Adrenal gland (tissue), 12 donors: Measurements from ENCODE around the gene INKA1. TPM values are rescaled to one million over a fixed set of nuclear protein-coding genes. Genes with fewer than 3 reads are reported as not detected.
A peak's percentile ranks its signal among the peaks of the same experiment; 100 is the strongest.
"Not testable (repeated sequence)": the region's sequence is repeated elsewhere in the genome, so short reads cannot be mapped to it uniquely, and the experiment has no call there.

Experiments used
- DNase-seq, 7 donors: peaks; one replicate each; pipeline ENCODE4 v3.0.0-alpha.2; 2019 to 2020
- H3K27ac ChIP-seq, 5 donors: fragments of 200-600 bp; sonication (generic) in 4 of 5; 1 replicate in 3 of 5; 2 replicates in 2 of 5; pipeline versions ENCODE4 v1.5.1 to v1.8.0; 2016 to 2020; ENCODE audit warnings: mild to moderate bottlenecking in 1 of 5
- H3K27me3 ChIP-seq: fragments of 200-600 bp; 2 replicates; pipeline ENCODE4 v1.8.0; 2021
- H3K36me3 ChIP-seq, 2 donors: fragments of 200-600 bp; replicated peaks in 1 of 2; 1 replicate in 1 of 2; 2 replicates in 1 of 2; pipeline versions ENCODE4 v1.5.1 to v1.8.0; 2018 to 2022
- H3K4me1 ChIP-seq, 2 donors: fragments of 200-600 bp; replicated peaks in 1 of 2; 1 replicate in 1 of 2; 2 replicates in 1 of 2; pipeline versions ENCODE4 v1.5.1 to v1.8.0; 2018 to 2021
- H3K4me3 ChIP-seq, 4 donors: fragments of 200-600 bp; sonication (generic) in 3 of 4; one replicate each; pipeline ENCODE4 v1.5.1; 2016 to 2018
- H3K9me3 ChIP-seq, 3 donors: fragments of 200-600 bp; sonication (generic) in 1 of 3; replicated peaks in 1 of 3; 1 replicate in 2 of 3; 2 replicates in 1 of 3; pipeline versions ENCODE4 v1.5.1 to v1.8.0; 2016 to 2021
- CTCF ChIP-seq, 6 experiments: fragments of 450-650 bp in 4 of 6; fragments of 200-600 bp in 2 of 6; sonication (generic) in 1 of 6; IDR thresholded peaks; 1 replicate in 5 of 6; 2 replicates in 1 of 6; pipeline versions ENCODE4 v1.5.1 to v1.8.0; 2016 to 2021; ENCODE audit warnings: antibody characterized with exemption in 6 of 6, mild to moderate bottlenecking in 2 of 6, moderate library complexity in 1 of 6
- POLR2A ChIP-seq, 2 donors: fragments of 450-650 bp; IDR thresholded peaks; one replicate each; pipeline ENCODE4 v1.6.1; 2017; ENCODE audit warnings: antibody characterized with exemption in 2 of 2, mild to moderate bottlenecking in 2 of 2, moderate library complexity in 1 of 2
- WGBS, 4 donors: extraction: QIAGEN DNeasy Blood & Tissue Kit in 2 of 4; methylation state at CpG; one replicate each; pipeline versions ENCODE4 v1.1.5 to v1.1.7; 2013 to 2017; 5-methylcytosine and 5-hydroxymethylcytosine counted together
- intact Hi-C, 2 donors: fragments of 100-400 bp; cut with DNase I; formaldehyde crosslinking; loops; one replicate each; pipeline versions ENCODE4 v1.14.1 to v1.15.0; 2022 to 2023
- polyA plus RNA-seq, 3 donors: library from polyadenylated mRNA; stranded (reverse); fragments of 200-250 nt in 2 of 3; fragments of 350-450 nt in 1 of 3; fragmentation: Illumina TruSeq in 1 of 3; extraction: RNeasy Lipid Tissue Mini Kit (QIAGEN cat#74804) in 1 of 3; gene quantifications; one replicate each; pipeline ENCODE4 v1.2.3, GENCODE V29; 2013 to 2014
- total RNA-seq, 9 donors: library from RNA; depleted of rRNA in 4 of 9; stranded (reverse); fragments of >200 nt in 4 of 9; fragments of 120-200 nt in 1 of 9; fragmentation: NEBNext Ultra II Directional in 1 of 9; extraction: Animal tissue kit (Norgen Biotek cat#: 25700) in 1 of 9; gene quantifications; one replicate each; pipeline versions ENCODE4 v1.1.0 to v1.2.4, GENCODE V29; 2013 to 2023
- donor health status: healthy with polysubstance abuse.
- donor health status: Bipolar disorder and iron deficiency.
- donor health status: DM: yes; HTN: yes; CAD: no.
- donor health status: DM: no; HTN: no; CAD: no.
- donor health status: DM: no; HTN: no; CAD: no.
- donor health status: DM: yes; HTN: yes; CAD: no.

Gene INKA1
- total and polyA plus RNA-seq, 12 donors, result 0.35 to 15.2 (median 3.4) TPM

GRCh38 chr3:49775538-49775937, 27.5 kb upstream of the INKA1 start:
- Histone ChIP-seq H3K9me3 (no peaks in the 10 kb centered on the region), H3K27ac (no peak overlapping the region), H3K36me3 (peaks cover 0 to 4% of the 10 kb centered on the region in 2 donors), H3K4me1 (peaks cover 0 to 14% of the 10 kb centered on the region in 2 donors), H3K27me3 (no peaks in the 10 kb centered on the region), H3K4me3 (no peak overlapping the region)
- TF ChIP-seq POLR2A (IDR thresholded peaks at IDR 0.05) (no peak), CTCF (IDR thresholded peaks at IDR 0.05) (no peak)
- intact Hi-C loops, result no loop called here
- WGBS, 4 donors, result 20 to 63% (median 54%) methylated on average over 1 to 3 of the region's 3 CpGs
- peak in 5 of 7 donors; percentile 36 to 74 (median 41) for DNase-seq

- H3K36me3 ChIP-seq, H3K27me3 ChIP-seq, H3K4me3 ChIP-seq, intact Hi-C loops, H3K9me3 ChIP-seq, H3K27ac ChIP-seq: not testable (repeated sequence)
- peak in 2 of 7 donors; percentile 5 to 35 for DNase-seq
- 89 to 96% (median 94%) methylated on average over 8 of the region's 8 CpGs for WGBS, 4 donors
- peaks cover 0 to 17% of the 10 kb centered on the region in 2 donors for H3K4me1 ChIP-seq
Measured at GRCh38 chr3:49776101-49776500, 27.0 kb upstream of the INKA1 start.

- H3K36me3 ChIP-seq, result peaks cover 0 to 14% of the 10 kb centered on the region in 2 donors
- no peaks in the 10 kb centered on the region for H3K9me3 ChIP-seq
Measured at GRCh38 chr3:49779358-49780079, 23.5 kb upstream of the INKA1 start.

GRCh38 chr3:49780080-49780974, 22.7 kb upstream of the INKA1 start:
- Histone ChIP-seq H3K4me3 (no peak overlapping the region), H3K27me3 (no peaks in the 10 kb centered on the region), H3K36me3 (peaks cover 0 to 14% of the 10 kb centered on the region in 2 donors), H3K9me3 (no peaks in the 10 kb centered on the region), H3K27ac (no peak overlapping the region), H3K4me1 (peaks cover 0 to 31% of the 10 kb centered on the region in 2 donors)
- TF ChIP-seq CTCF (IDR thresholded peaks at IDR 0.05) (no peak), POLR2A (IDR thresholded peaks at IDR 0.05) (no peak)
- DNase-seq, result peak in 1 of 7 donors; percentile 39
- 39 to 65% (median 52%) methylated on average over 4 of the region's 4 CpGs for WGBS, 4 donors
- intact Hi-C loops, result no loop called here

More at GRCh38 chr3:49779358-49780079, 23.5 kb upstream of the INKA1 start:
- no peak for TF ChIP-seq CTCF (IDR thresholded peaks at IDR 0.05)
- TF ChIP-seq POLR2A (IDR thresholded peaks at IDR 0.05), result no peak
- DNase-seq, result peak in 1 of 7 donors; percentile 39
- intact Hi-C loops, result no loop called here
- H3K27me3 ChIP-seq, result no peaks in the 10 kb centered on the region
- H3K27ac ChIP-seq, result no peak overlapping the region
- WGBS, 4 donors, result 89 to 96% (median 94%) methylated on average over 5 of the region's 5 CpGs
- H3K4me1 ChIP-seq, result peaks cover 0 to 26% of the 10 kb centered on the region in 2 donors
- no peak overlapping the region for H3K4me3 ChIP-seq

- WGBS, 4 donors, result 84 to 92% (median 87%) methylated on average over 9 of the region's 9 CpGs
- H3K27me3 ChIP-seq, H3K9me3 ChIP-seq, DNase-seq, H3K4me3 ChIP-seq, H3K27ac ChIP-seq, intact Hi-C loops: not testable (repeated sequence)
- H3K4me1 ChIP-seq, result peaks cover 0 to 31% of the 10 kb centered on the region in 2 donors
- peaks cover 0 to 14% of the 10 kb centered on the region in 2 donors for H3K36me3 ChIP-seq
Measured at GRCh38 chr3:49780975-49781365, 22.1 kb upstream of the INKA1 start.
